GM18508 (cell line): ENCODE results near the gene B3GALT5.

Experiments used
- ATAC-seq: cut with Tn5 transposase; IDR thresholded peaks from one replicate; pipeline ENCODE4 v1.9.1; 2021; ENCODE audit warnings: moderate number of reproducible peaks; ENCODE audit not compliant: insufficient read depth, unreplicated experiment

Gene B3GALT5

DNA sequence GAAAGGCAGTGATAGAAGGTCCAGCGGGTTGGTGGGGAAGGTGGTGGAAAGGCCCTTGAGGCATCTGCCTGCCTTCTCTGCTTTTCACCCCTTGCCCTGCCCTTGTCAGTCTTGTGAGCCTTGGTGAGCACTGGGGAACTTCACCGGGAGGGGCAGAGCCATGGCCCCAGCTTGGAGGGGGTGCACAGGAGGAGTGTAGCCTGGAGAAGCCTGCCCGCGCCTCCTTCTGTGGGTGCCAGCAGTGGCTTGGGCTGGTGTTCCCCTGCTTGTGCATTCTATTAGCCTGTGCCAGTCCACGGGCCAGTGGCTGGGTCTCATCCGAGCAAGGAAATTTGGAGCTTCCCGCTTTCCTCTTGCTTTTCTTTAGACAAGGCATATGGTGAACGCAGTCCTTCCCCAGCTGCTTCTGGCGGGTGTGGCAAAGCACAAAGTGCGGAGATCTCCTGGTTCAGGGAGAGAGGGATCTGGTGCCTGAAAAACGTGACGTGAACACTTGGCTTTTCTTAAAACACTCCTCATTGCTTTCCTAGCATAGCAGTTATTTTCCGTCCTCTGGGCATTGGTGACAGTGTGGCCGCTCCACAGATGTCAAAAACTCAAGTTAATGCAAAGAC lies 10.6 kb upstream of the B3GALT5 start:
- ATAC-seq = no peak

DNA sequence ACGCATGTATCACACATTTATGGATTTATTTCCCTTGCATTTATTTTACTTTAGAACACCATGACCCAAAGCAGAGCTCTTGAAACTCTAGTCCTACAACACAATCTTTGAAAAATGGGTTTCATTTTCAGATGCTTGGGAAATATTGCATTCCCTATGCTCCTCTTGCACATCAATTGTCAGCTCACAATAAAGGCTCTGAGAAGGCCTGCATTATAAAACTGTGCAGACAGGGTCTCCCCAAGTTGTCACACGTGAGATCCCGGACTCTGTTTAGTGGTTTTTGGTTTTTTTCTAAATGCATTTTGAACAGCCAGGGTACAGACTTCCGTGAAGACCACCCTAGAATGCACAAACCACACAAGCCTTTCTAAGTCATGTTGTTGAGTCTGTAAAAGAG lies 9.9 kb upstream of the B3GALT5 start:
- no peak for ATAC-seq

DNA sequence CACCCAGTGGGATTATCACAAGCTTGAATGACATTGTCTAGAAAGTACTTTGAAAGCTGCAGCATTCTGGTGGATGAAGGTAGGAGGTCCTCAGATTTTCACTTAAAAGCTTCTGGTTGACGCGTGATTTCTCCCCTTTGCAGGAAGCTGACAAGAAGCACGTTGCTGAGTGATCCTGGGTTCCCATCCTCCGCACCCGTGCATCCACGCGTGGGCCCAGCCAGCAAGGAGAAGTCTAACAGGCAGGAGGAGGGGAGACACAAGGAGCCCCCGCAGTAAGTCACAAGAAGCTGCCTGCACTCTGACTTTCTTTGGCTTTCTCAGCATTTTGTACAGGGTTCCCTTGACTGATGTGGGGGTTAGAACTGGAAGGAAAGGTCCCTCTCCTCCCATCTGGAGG lies 7.8 kb upstream of the B3GALT5 start:
- no peak for ATAC-seq

DNA sequence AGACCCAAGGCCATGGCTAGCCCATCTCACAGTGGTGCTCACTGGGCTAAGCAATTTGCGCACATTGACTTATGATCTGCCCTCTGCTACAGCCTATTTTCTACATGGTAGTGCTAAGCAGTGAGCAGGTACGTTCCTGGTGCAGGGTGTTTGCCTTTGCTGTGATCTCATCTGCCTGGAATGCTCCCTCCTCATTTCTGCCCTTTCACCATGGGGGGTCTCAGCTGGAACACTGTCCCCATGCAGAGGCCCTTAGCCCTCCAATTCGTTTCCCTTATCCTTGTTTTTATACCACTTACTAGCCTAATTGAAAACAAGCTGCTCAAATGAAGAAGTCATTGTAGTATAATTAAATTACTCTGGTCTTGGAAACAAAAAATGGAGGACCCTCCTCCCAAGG lies 2.0 kb upstream of the B3GALT5 start:
- no peak for ATAC-seq

DNA sequence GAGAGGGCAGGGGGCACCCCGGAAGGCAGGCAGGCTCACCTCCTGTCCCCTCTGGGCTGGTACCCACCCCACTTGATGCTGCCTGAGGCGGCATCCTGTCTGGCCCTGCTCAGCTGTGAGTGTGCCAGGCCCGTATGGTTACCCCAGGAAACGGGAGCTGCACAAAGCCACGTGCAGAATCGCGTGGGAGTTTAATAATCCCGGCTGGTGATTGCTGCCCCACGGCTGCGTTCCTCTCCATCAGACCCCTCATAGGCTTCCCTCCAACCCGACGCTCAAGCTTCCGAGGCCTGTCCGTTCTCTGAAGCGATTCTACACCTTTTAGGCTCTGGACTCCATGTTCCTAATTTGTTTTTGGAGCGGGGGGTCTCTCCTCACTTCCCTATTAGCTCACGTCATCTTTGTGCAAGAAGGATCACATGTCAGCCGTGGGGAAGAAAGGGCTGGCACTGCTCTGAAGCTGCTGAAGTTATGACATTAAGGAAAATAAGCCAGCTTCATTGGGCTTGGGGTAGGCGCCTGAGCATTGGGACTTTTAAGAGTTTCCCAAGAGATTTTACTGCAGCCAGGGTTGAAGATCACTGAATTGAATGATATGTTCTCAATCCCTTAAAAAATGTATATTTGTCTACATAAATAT lies 1.1 kb upstream of the B3GALT5 start:
- ATAC-seq = no peak

DNA sequence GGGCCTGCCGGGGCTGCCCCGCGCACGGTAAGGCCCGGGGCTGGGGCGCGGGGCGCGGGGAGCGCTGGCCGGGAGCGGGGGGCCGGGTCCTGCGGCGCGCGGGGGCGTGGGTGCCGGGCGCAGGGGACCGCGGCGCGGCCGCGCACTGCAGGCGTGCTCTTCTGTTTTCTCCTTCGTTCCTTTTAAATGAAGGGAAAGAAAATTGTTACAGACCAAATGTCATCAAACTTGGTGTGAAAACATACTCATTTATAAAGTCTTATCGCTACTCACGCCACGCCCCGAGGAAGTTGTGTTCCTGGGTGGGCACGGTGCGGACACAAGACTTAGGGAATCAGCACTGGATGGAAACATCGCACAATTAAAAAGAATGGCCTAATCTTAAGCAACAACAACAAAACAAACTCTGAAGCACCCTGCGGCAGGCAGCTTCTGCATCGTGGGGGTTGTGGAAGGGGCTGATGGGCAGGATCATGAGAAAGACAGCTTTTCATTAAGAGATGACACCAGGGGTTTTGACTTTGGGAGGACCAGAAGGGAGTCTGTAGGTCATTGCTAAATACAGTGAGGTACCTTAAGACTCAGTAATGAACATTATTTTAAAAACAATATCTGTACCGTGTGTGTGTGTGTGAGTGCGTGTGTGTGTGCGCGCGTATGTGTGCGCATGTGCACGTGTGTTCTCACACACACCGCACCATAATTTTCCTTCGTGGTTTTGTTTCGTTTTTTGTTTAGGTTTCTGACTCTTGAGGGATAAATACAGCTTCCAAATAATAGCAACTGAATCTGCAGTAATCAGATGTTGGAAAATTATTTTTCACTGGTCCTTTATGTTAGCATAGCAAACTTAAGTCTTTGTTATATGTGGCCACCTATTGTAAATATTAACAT lies 548 bp downstream of the B3GALT5 start:
- no peak for ATAC-seq

DNA sequence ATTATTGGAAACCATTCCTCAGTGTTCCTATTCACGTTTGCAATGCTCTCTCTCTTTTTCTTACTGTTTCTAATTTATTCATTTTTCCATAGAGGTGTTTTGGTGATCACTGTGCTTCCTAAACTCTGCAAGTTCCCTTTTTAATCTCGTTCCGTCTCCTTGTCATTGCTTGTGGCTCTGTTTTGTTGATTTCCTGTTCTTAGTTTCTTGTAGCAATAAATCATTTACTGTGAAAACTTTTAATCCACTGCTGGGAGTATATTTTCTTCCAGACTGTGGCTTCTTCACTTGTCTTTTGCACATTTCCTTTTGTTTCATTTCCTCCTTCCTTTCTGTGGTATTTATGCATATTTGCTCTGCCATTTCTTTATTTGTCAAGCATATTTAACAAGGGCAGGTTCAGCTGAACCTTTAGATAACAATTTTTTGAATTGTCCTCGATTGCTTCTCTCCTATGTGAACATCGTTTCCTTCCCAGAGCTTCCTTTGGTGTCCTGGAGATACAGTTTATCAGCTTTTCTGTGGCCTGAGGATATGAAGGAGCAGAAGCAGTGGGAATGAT lies 3.6 kb downstream of the B3GALT5 start:
- ATAC-seq = no peak

DNA sequence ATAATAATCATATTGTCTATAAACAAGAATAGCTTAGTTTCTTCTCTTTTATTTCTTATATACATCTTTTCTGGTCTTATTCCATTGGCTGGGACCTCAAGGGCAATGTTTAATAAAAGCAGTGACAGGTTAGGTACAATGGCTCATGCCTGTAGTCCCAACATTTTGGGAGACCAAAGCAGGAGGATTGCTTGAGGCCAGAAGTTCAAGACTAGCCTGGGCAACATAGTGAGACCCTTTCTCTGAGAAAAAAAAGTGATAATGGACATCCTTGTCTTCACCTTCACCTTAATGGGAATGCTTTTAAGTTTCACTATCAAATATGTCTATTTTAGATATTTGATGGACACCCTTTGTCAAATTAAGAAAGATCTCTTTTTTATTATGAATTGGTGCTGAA lies 8.1 kb downstream of the B3GALT5 start:
- ATAC-seq = no peak

DNA sequence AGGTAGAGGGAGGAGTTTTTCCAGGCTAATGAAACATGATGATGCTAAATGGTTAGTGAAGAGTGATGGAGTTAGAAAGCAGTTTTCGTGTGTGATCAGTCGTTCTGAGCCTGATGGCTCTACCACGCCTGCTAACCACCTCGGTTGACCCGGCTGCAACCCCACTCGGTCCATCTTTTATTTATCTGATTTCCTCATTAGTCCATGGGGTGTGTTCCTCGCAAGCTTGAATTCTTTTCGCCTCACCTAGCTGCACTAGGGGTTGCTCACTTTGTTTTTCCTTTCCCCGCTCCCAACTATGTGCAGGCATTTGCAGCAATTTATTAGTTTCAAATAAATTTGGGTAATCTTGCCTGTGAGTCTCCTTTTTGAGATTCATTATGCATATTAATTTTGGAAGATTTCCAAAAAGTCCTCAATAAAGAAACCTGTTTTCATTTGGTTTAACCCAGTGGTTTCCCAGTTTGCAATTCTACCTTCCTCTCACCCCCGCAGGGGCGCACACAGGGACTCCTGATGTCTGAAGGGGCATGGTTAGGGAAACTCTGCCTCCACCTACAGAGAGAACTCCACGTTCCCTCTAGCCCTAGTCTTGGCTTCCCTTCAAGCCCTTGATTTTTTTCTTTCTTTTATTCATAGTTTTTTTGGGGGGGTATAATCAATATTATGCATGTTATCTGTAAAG lies 12.6 kb downstream of the B3GALT5 start:
- ATAC-seq = no peak

DNA sequence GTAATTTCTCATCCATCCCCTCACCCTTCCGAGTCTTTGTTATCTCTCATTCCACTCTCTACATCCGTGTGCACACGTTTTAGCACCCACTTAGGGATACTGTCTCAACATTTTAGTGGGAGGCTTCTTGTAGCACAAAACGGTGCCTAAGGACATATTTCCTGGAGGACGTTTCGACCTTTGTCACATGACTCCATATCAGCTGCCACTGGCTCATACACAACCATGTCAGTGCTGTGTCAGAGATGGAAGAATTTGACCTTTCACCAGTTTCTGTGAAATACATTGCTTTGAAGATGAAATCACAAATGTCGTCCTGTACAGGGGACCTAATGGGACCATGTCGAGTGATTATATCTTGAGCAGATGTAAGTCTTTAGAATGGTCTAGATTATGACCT lies 15.6 kb downstream of the B3GALT5 start:
- no peak for ATAC-seq

DNA sequence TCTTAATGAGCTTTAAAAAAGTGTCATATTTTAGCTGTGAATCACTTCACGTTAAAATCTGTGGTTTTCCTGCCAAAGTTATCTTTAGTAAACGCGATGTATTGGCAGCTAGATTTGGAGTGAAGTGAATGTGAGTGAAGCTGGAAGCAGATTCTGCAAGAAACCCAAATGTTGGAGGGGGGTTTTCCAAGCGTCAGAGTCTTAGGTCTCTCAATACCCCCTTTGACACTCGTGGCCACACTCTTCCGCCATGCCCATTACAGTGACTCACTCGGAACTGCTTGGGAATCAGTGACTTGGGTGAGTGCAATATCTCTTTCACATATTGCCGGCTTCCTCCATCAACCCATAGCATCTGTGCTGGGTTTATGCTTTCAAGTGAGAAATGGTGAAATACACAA lies 17.5 kb downstream of the B3GALT5 start:
- no peak for ATAC-seq

DNA sequence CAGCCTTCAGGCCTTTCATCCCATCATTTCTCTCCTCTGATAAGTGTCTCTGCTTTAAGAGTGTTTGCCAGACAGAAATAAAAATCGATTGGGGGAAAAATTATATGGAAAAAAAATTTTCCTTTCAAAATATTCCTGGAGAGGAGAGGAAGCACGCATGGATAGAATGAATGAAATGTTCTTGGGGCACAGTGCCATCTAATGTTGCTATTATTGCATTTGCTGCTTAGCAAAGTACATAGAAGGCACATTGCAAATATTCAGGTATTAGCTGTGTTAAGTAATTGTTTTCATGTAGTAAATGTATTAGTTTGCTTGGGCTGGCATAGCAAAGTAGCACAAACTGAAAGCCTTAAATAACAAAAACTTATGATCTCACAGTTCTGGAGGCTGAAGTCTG lies 18.1 kb downstream of the B3GALT5 start:
- no peak for ATAC-seq

DNA sequence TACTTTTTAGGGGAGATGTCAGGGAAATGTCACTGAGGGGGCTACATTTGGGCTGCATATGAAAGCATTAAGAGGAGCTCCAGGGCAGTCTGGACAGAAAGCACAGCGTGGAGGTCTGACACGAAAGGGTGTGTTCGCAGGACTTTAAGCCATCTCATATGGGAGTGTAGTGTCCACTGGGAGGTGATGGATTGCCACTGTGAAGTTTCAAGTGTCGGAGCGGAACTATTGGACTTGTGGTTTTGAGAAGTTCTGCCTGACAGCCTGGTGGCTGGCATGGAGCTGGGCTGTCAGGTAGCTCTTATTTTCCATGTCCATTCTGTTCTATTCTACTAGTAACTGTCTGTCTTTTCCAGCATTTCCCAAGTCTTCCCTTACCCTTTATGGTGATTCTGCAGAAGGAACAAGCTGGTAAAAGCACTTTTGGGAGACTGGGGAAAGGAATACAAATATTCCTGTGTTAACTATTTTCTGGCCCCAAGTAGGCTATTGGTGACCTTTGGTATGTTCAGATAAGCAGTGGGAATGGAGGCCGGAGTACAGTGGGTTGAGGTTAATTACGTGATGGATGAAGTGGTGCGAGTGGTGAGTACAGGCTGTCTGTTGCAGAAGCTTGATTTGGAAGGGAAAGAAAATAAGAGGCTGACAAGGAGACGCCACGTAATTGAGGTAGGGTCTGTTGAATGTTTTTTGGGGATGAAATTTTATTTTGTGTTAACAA lies 19.3 kb downstream of the B3GALT5 start:
- no peak for ATAC-seq

DNA sequence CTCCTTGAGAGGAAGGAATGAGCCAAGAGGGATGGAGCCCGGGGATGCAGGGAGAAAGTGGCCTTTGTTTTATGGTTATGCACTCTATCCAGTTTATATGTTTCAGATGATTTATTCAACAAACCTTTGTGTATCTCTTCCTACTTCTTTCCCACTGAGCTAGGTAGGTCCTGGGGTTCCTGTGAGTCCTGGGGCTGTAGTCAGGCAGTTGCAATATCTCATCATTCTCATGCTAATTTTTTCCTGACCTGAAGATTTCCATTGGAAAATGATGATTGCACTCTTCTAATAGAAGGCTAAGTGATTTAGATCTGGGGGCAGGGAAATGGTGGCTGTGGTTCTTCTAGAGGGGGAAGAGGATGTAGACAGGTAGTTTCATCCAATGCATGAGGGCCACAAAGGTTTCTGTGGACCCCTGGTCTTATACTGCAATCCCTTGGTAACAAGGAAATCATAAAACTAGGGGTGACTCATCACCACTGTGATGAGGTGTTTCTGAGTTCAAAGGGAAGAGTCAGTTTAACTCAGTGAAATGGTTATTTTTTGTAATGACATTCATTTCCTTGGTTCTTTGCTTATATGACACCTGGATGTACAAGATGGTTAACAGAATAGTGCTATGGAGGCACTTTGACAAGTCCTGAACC lies 20.2 kb downstream of the B3GALT5 start:
- ATAC-seq = no peak

DNA sequence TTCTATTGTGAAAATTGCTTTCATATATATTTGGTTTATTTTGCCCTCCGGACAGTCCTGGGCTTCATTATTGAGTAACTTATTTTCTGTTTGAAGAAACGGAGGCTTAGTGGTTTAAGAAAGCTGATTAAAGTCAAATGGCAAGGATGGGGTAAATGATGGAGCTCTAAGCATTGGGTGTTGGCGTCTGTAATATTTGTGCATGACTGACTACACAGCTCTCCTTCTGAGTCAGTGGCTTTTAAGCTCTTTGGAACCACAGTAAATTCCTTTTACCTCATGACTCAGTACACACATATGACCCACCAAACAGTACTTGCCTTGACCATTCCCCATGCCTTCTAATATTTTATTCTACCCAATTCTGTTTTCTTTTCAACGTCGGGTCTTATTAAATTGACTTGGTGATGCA lies 21.0 kb downstream of the B3GALT5 start:
- ATAC-seq = no peak

DNA sequence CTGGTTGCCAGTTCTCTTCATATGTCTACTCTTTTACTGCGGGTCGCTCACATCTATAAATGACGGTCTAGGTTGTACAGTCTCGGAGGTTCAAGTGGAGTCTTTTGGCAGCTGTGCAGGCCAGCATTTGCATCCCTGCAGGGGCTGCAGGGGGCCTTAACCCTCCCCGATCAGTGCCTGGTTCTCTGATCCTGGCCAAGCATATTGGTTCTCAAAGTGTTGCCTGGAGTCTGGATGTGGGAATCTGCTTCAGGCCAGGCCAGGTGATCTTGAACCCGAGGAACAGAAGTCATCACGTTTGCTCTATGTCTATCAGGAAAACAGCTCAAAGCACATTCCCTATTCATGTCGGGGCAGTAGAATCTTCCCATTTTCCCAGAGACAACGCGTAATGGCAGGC lies 21.8 kb downstream of the B3GALT5 start:
- no peak for ATAC-seq

DNA sequence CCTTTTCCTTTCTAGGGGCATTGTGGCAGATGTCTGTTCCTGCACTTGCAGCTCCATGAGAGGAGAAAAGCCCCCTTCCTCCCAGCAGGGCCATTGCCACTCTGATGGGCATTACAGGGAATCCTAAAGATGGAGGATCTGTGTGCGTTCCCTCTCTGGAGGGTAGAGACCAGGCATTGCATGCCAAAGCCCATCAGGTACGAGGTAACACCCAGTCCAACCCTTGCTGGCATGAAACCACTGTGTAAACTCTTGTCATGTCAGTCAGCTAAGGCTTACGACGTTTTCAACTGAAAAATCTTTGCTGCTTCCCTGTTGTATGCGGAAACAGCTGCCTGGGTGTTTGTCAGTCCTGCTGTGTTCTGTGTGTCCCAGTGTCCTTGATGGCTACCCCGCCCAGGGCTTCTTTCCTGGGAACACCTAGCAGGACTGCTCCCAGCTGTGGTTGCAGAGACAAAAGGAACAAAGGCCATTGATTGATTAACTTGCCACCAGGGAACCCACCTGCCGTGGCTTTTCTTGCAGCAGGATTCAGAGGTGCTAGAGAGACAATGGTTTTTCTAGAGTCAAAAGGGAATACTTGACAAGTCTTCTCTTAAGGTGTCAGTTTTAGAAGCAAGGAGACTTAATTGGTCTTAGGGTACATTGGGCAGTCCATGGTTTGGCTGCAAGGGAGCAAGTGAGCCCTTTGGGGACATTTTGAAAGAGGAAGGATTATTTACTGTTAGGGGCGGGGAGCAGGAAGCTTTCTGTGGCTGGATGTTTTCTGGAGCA lies 24.6 kb downstream of the B3GALT5 start:
- no peak for ATAC-seq

DNA sequence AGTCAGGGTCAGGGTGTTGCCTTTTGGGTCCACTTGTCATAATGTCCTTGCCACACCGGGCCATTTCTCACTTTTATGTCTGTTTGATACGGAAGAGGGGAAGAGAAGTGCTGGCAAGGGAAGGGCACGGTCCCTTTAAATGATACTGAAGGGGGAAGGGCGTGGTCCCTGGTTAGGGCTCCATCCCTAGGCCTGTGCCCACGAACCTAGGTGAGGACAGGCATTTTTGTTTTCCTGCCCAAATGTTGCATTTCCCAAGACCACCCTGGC lies 25.2 kb downstream of the B3GALT5 start:
- no peak for ATAC-seq

DNA sequence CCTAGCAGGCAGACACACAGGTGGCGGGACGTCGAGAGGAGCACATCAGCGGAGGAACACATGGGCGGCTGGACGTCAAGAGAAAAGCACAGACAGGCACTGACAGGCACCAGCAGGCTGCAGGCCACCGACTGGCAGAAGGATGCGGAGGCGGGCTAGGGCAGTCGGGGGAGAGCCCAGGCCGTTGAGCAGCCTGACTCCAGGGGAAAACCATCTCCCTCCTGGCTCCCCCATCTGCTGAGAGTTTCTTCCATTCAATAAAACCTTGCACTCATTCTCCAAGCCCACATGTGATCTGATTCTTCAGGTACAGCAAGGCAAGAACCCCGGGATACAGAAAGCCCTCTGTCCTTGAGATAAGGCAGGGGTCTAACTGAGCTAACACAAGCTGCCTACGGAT lies 25.5 kb downstream of the B3GALT5 start:
- ATAC-seq = no peak
